GM12874 (cell line): ENCODE data around the gene CNTN4.

Experiments
- TF ChIP-seq, protein P1 (sequence below): IDR thresholded peaks from 2 replicates; pipeline ENCODE4 v1.5.1; 2011; ENCODE audit warnings: low read depth, mild to moderate bottlenecking, control low read depth, low read length, moderate library complexity; ENCODE audit not compliant: insufficient read depth

The CNTN4 gene

DNA sequence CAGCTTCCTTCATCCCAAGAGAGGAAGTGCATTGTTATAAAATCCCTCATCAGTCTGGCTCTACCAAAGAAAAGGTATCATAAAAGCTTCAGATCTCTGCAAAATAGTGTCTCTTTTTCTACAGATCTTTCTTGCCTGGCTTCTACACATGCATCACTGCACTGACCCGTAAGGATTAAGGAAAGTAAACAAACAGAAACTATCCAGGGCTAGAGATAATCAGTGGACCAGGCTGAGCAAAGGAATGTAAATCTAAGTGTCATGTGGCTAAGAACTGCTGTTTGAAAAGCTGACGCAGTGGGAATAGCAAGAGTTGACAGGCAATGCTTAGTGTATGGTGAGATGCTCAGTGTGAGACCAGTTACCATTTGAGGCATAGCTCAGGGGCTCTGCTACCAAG, 671.8 kb downstream of the CNTN4 start:
- TF ChIP-seq, protein P1, sequence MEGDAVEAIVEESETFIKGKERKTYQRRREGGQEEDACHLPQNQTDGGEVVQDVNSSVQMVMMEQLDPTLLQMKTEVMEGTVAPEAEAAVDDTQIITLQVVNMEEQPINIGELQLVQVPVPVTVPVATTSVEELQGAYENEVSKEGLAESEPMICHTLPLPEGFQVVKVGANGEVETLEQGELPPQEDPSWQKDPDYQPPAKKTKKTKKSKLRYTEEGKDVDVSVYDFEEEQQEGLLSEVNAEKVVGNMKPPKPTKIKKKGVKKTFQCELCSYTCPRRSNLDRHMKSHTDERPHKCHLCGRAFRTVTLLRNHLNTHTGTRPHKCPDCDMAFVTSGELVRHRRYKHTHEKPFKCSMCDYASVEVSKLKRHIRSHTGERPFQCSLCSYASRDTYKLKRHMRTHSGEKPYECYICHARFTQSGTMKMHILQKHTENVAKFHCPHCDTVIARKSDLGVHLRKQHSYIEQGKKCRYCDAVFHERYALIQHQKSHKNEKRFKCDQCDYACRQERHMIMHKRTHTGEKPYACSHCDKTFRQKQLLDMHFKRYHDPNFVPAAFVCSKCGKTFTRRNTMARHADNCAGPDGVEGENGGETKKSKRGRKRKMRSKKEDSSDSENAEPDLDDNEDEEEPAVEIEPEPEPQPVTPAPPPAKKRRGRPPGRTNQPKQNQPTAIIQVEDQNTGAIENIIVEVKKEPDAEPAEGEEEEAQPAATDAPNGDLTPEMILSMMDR = no peak

DNA sequence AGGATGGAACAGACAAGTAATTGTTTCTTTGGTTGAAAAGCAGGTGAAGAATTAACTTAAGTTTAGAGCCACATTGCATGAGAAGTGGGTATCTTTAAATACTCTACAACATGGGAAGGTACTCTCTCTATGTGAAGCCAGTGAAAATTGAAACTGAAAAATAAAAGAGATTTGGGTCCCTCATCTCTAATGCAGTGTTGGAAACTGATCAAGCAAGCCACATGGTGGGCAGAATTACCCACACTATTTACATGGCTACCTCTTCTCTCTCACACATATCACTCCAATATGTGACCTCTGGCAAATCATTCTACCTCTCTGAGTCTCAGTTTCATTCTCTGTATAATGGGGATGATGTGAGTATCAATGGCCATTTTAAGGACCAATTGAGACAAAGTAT, 672.5 kb downstream of the CNTN4 start:
- TF ChIP-seq, protein P1 = no peak

DNA sequence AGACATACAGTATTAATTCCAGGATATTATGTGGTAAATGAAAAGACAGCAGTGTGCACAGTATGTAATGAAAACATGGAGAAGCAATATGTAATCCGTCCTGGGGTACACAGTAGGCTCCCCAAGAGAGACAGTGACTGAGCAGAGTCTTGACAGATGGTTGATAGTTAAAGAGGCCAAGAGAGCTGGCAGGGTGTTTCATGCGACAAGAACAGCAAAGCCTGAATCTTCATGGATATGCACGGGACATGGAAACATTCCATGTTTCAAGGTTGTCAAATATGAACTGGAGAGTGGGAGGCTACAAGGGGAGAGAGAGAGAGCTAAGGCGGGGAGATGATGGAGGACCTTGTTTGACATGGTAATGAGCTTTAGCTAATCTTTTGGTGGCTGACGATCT, 673.1 kb downstream of the CNTN4 start:
- TF ChIP-seq, protein P1 = no peak

DNA sequence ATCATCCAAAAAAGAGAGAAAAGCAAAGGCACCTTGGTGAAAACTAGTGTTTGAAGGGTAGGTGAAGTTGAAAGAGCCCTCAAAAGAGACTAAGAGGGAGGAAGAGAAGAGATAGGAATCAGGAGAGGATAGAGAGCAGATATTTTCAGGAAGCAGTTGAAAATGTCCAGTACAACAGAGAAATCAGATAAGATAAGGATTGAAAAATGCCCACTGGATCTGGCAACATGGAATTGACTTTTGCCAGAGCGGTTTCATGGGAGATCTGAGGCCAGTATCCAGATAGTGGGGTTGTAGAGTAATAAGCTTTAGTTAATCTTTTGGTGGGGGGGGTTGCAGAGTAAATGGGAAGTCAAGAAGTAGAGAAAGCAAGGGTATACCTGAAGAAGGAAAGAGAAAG, 674.1 kb downstream of the CNTN4 start:
- TF ChIP-seq, protein P1 = no peak

DNA sequence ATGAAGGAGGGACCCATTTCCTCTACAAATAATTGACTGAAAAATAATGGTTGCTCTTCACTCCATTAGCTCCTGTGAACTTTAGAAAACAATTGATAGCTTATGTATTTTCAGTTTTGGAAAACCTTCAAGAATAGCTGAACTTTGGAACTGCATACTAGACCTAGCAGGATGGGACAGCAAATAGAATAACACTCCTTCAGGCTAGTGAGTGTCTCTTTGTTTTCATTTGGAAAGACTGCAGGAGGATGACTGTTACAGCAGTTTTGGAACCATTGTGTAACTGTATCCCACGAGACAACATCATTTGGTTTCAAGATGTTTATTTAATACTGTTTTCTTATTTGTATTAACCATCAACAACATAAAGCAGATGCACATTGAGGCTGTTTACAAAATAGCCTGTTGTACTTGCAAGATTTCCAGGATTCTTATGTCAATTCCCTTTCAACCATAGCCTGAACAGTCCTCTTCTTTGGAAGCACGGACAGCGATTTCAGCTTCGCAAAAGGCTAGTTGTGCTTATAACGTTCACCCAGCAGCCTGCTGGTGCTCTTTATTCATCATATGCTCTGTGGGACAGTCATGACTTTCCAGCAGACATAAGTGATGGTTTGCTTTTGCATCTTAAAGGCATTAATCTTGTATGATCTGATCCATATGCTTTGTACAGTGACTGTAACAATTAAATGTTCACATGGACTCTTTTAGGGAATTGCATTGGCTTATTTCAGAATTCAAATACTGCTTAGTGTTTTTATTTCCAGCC, 676.0 kb downstream of the CNTN4 start:
- TF ChIP-seq, protein P1 = no peak

DNA sequence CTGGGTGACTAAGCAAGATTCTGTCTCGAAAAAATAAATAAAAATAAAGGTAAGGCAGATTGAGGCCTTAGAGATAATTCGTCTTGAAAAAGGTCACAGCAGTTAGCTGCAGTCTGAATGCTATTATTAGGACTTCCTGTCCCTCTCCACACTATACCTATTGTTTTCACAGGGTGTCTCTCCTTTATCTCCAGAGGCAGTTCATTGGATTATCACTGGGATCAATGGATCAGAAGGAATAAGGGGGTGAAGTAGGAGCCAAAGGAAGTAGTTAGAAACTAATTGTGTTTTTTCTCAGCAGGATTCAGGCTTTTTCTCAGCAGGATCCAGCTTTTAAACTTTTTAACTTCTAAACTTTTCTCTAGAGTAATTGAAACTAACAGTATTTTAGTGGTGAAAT, 684.6 kb downstream of the CNTN4 start:
- TF ChIP-seq, protein P1 = no peak

DNA sequence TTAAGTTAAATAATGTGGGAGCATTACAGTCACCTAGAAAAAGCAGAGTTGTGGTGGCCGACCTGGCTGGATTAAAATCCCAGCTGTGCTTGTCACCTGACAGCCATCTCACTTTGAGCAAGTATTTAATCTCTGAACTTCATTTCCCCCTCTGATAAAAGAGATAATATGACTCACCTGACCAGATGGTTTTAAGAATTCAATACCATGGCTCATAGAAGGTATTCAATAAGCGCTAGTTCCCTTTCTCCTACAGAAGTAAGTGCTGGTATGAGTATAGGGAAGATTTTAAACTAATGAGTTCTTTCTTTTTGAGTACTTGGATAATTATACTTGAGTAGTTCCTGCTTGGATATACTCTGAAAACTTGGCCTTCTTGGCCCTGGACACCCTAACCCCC, 686.0 kb downstream of the CNTN4 start:
- TF ChIP-seq, protein P1 = no peak
